NCI-H748 (cell line): ENCODE measurements around the gene SNAPC4.

Experiments
- DNase-seq: peaks from one replicate; lab custom pipeline; 2025; ENCODE audit not compliant: unreplicated experiment; lab: John Stamatoyannopoulos, UW

SNAPC4 gene

DNA sequence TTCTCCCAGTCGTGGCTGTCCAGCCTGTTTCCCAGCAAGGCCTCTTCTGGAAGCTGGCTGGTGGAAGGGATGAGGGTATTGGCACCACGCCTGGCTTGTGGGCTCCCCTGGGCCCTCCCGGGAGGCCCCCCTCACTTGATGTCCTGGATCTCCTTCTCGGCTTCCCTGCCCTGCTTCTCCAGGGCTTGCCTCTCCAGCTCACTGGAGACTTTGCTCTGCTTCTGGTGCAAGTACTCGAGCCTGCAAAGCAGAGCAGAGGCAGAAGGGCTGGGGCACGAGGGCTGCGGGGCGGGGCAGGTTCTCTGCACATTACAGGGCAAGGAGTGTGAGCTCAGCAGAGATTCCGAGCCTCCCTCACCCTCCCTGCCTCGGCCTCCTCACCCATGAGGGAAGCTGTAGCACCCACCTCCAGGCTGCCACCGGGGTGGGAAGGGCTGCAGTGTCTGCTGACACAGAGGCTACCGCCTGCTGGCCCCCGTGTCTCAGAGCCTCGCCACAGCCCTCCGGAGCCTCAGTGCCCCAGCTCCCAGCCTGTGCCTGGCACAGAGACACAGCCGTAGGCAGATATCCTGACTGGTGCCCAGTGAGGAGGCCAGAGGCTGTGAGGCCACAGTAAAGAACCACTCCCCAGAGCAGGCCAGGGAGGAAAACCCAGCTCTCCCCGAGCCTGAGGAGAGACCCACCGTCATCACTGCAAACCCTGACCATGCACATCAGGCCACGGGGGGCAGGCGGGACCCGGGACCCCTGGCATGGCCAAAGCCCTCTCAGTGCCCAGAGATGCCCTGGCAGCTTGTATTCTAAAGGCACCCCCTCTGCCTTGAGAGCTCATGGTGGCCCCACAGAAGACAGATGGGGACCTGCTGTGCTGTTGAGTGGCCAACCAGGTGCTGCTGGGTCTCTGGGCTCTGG, 7.2 kb downstream of the SNAPC4 start:
- DNase-seq: no peak

DNA sequence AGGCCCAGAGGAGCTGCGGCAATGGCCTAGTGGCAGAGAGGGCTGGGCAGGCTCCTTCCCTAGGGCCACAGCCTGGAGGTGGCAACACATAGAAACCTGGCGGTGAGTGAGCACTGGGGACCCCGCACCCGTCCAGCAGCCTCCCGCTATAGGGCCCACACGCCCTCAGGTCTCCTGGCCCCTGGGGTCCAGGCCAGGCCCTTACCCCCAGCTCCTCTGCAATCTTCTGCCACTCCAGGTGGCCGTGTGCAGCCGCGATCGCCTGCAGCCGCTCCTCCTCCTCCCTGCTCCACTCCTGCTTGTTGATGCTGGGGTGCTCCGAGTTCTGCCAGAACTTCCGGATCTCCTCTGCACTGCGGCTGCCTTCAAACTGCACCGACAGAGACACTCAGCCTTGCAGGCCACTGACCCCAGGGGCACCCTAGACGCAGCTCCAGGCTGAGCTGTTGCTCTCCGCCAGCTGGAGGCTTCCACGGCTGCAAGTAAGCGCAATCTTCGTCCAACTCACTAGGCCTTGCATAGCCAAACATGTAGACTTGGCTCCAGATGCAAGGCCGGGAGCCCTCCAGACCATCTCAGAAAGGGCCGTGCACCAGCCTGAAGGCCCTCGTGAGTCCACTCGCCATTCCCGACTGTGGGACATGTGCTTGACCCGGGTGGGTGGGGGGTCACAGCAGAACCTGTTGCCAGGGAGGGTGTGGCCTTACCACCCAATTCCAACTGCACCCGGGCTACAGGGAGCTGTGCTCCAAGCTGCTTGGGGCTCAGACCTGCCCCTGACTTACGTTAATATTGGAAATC, 8.0 kb downstream of the SNAPC4 start:
- no peak for DNase-seq

DNA sequence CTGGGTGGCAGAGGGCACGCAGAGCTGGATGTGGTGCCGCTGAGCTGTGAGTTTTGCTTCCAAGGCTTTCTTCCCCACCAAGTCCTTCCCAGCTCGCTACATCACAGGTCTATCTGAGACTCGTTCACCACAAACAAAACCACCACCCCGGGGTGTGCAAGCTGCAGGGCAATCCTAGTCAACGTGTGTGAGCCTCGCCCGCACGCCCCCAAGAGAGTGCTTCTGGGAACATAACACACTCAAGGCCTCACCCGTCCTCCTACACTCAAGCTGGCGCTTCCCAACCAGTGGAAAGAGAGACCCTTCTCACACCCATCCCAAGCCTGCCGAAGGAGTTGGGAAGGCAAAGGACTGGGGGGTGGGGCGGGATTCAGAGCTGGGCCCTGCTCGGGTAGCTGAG, 10.6 kb downstream of the SNAPC4 start:
- DNase-seq: no peak

GRCh38 chr9:136387217-136387616, 12.8 kb downstream of the SNAPC4 start:
- no peak for DNase-seq

DNA sequence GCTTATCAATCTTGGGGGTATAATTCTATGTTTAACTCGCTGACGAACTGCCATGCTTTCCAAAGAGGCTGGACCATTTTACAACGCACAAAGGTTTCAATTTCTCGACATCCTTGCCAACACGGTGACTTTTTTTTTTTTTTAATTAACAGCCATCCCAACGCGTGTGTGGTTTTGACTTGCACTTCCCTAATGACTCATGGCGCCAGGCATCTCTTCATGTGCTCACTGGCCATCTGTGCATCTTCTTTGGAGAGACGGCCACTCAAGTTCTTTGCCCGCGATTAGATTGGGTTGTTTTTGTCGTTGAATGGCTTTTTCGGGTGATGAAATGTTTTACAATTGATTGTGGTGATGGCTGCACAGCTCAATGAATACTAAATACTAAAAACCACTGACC, 14.0 kb downstream of the SNAPC4 start:
- DNase-seq: no peak

GRCh38 chr9:136385015-136385414, 15.0 kb downstream of the SNAPC4 start:
- DNase-seq: no peak

DNA sequence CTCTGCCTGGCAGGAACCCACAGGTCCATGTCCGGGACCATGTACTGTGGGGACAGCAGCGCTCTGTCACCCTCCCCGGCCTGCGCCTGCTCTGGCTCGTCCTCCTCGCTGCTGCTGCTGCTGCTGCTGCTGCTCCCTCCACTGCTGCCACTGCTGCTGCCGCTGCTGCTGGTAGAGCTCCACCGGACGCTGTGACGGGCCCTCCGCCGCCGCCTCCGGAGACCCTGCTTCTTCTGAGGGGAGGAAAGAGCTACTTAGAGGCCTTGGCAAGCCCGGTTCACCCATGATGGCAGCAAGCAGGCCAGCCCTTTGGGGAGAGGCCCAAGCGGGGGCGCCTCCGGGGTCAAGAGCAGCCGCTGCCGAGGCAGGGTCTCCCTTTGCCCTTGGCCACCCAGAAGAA, 16.5 kb downstream of the SNAPC4 start:
- DNase-seq: no peak

DNA sequence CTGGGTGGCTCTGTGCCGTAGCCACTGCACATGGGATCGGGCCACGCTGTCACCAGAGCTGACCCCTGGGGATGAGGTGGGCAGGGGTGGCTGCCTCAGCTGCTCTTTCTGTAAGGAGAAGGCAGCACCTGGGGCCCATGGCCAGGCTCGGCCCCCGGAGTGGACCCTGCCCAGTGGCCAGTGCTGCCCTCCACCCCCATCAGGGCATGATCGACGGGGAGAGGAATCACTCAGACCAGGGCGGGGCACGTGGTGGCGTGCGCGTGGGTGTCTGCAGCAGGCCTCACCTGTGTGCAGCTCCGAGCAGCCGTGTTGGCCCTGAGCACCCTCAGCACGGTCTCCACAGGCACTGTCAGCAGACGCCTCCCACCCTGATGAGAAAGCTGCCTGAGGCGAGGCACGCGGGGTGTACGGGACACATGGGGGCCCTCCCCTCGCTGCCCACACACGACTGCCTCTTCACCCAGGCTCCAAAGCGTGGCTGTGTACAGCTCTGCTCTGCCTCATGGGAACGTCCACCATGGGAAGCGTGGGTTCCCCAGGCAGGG, 17.9 kb downstream of the SNAPC4 start:
- no peak for DNase-seq

GRCh38 chr9:136381311-136381710, 18.7 kb downstream of the SNAPC4 start:
- no peak for DNase-seq

DNA sequence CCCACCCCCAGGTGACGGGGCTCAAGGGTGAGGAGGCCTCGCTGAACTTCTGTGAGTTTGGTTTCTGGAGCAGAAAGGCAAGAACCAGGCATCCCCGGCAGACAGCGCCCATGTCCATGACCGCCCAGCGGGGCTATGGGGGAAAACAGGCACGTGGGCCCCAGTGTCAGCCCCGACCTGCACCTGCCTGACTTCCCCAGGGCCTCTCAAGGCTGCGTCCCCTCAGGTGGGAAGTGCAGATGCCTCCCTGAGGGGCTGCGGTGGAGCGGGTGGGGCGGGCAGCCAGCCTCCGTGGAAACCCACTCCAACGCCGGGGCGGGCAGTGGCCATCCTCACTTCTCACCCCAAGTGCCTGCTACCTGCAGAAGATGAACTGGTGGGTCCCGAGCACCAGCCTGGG, 19.6 kb downstream of the SNAPC4 start:
- DNase-seq: no peak

- no peak for DNase-seq
Observed at GRCh38 chr9:136379891-136380290, 20.1 kb downstream of the SNAPC4 start.

DNA sequence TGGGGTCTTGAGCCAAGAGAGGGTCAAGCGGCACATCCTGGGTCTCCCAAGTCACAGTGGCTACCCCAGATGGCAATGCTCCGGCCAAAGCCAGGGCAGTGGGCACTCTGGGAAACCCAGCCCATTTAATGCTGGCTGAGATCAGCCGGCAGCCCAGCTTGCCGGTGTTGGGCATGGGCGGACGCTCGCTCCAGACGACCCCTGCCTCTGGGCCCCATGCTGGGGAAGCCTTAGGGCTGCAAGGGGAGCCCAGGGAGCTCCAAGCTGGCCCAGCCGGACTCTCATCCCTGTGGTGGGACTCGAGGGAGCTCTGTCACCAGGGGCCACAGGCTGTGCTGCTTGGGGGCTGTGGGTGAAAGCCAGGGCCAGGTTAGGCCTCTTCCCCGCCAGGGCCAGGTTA, 20.6 kb downstream of the SNAPC4 start:
- DNase-seq: no peak

GRCh38 chr9:136379003-136379287, 21.0 kb downstream of the SNAPC4 start:
- DNase-seq: no peak

GRCh38 chr9:136378170-136379002, 21.6 kb downstream of the SNAPC4 start:
- DNase-seq: no peak

DNA sequence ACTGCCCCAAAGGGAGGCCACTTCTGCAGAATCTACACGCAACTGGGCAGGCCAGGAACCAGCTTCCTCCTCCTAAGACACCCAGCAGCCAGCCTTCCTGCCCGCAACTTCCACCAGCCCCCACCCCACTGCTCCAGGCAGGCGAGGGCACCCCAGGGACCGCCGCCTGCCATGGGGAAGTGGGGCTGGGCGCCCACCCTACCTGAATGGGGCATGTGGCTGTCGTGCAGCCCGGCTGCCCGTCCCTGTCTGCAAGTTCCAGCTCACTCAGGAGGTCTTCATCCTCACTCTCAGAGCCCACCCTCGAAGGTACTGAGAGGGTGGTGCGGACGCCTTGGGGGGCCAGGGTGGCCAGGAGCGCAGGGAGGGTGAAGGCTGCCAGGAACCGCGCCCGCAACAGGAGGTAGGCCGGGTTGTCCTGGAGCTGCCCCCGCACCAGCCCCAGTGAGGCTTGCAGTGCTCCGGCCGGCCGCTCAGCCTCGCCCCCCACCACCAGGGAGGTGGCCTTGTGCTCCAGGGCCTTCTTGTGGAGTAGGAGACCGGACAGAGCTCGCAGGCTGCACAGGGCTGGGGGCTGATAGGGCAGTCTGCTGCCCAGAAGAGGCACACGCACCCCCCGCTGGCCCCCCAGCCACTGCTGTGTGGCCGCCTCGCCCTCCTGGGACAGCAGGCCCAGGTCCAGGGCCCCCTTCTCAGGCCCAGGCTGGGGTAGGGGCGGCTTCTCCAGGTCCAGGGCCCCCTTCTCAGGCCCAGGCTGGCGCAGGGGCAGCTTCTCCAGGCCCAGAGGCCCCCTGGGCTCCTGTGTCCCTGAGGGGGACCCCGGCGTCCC, 22.4 kb downstream of the SNAPC4 start:
- no peak for DNase-seq

DNA sequence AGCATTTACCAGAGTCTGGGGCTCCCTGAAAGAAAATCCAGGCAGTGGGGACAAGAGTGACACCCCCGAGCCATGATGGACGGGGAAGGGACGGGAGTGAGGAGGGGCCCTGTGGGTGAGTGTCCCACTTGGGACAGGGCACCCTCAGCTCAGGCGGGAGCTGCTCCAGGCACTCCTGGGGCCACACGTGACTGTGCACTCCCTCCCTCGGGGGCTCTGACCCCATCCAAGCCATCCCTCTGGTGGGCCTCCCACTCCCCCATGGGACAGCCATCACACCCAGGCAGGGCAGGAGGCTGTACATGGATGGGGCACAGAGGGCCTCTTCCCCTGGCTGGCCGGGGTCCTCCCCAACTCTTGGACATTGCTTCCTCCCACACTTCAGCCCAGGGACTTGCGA, 23.5 kb downstream of the SNAPC4 start:
- no peak for DNase-seq

DNA sequence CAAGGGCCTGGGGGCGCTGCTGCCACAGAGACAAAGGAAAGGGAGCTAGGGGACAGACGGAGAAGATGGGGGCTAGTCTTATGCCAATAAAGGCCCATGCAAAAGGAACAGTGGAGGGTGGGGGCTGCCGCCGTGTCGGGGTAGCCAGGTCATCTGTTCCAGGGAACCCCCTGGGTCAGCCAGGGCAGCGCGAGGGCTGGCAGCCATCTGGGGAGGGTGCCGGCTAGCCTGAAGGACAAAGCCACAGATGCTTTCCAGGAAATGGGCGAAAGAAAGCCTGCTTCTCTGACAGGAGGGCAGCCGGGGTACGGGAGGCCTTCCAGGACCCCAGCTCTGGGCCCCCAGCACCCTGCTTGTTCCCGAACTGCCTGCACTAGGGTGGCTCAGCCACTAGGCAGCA, 24.9 kb downstream of the SNAPC4 start:
- DNase-seq: no peak

- DNase-seq: no peak
Observed at GRCh38 chr9:136374183-136374575, 25.8 kb downstream of the SNAPC4 start.

GRCh38 chr9:136373300-136374182, 26.4 kb downstream of the SNAPC4 start, which contains the start of gene CARD9:
Gene CARD9, minus strand, starts transcription at chr9:136373669. Its CDS starts 1,591 bp downstream, at chr9:136372078.
- no peak for DNase-seq
